ENCODE data around the gene FLT1. TPM values are rescaled to one million over a fixed set of nuclear protein-coding genes. Genes with fewer than 3 reads are reported as not detected.
A peak's percentile ranks its signal among the peaks of the same experiment; 100 is the strongest.

The FLT1 gene
- total and polyA plus RNA-seq, 11 donors = 13.1 to 73.2 (median 41.1) TPM

- no peak overlapping the region for H3K4me3 ChIP-seq
- H3K9me3 ChIP-seq = no peaks in the 10 kb centered on the region
- no peak overlapping the region for H3K27ac ChIP-seq
- DNase-seq (no peak), ATAC-seq (no peak)
- WGBS, 4 donors = 92 to 98% (median 97%) methylated on average over 4 of the region's 4 CpGs
- peaks cover 0 to 69% (median 49%) of the 10 kb centered on the region in 9 donors for H3K36me3 ChIP-seq
- intact Hi-C loops (cut with DNase I) = loop anchor here in 1 of 10 donors (10.0 kb wide), 1 partner anchor 113 kb away; no protein-coding TSS in a partner anchor
- no peaks in the 10 kb centered on the region for H3K27me3 ChIP-seq
- TF ChIP-seq CTCF (IDR thresholded peaks at IDR 0.05) (no peak), POLR2A (IDR thresholded peaks at IDR 0.05) (no peak)
- no peaks in the 10 kb centered on the region for H3K4me1 ChIP-seq
Observed at GRCh38 chr13:28257305-28257704, 237.6 kb downstream of the FLT1 start.

- Histone ChIP-seq H3K4me3 (no peak overlapping the region), H3K4me1 (peaks cover 0 to 24% (median 0%) of the 10 kb centered on the region in 12 donors), H3K27ac (no peak overlapping the region), H3K36me3 (peaks cover 0 to 26% (median 16%) of the 10 kb centered on the region in 9 donors), H3K9me3 (peaks cover 0 to 10% (median 0%) of the 10 kb centered on the region in 12 donors), H3K27me3 (no peaks in the 10 kb centered on the region)
- WGBS, 4 donors = 91 to 94% (median 92%) methylated on average over 1 of the region's 1 CpG
- ATAC-seq (no peak), DNase-seq (no peak)
- intact Hi-C loops (cut with DNase I) = loop anchor here in 1 of 10 donors (10.0 kb wide), 1 partner anchor 108 kb away; no protein-coding TSS in a partner anchor
- TF ChIP-seq CTCF (IDR thresholded peaks at IDR 0.05) = no peak
Observed at GRCh38 chr13:28252547-28252946, 242.4 kb downstream of the FLT1 start.

GRCh38 chr13:28251466-28251865 is 243.5 kb downstream of the FLT1 start:
- H3K27ac ChIP-seq = no peak overlapping the region
- H3K36me3 ChIP-seq = peaks cover 0 to 17% (median 7%) of the 10 kb centered on the region in 9 donors
- no peak for ATAC-seq
- WGBS, 4 donors = 85 to 98% (median 89%) methylated on average over 6 of the region's 6 CpGs
- H3K27me3 ChIP-seq = no peaks in the 10 kb centered on the region
- intact Hi-C loops (cut with DNase I) = loop anchor here in 1 of 10 donors (10.0 kb wide), 1 partner anchor 107 kb away; no protein-coding TSS in a partner anchor
- peak overlapping the region in 1 of 12 donors; percentile 19 for H3K4me3 ChIP-seq
- H3K9me3 ChIP-seq = peaks cover 0 to 12% (median 0%) of the 10 kb centered on the region in 12 donors
- no peak for TF ChIP-seq CTCF (IDR thresholded peaks at IDR 0.05)
- no peak for TF ChIP-seq POLR2A (IDR thresholded peaks at IDR 0.05)
- H3K4me1 ChIP-seq = peaks cover 0 to 27% (median 0%) of the 10 kb centered on the region in 12 donors
- no peak for DNase-seq

- Histone ChIP-seq H3K4me1 (peaks cover 0 to 27% (median 0%) of the 10 kb centered on the region in 12 donors), H3K4me3 (no peak overlapping the region), H3K36me3 (peaks cover 0 to 12% (median 2%) of the 10 kb centered on the region in 9 donors), H3K9me3 (peaks cover 0 to 12% (median 0%) of the 10 kb centered on the region in 12 donors), H3K27ac (no peak overlapping the region), H3K27me3 (no peaks in the 10 kb centered on the region)
- ATAC-seq (no peak), DNase-seq (no peak)
- WGBS, 4 donors = 82 to 89% (median 87%) methylated on average over 10 of the region's 10 CpGs
- intact Hi-C loops (cut with DNase I) = loop anchor here in 1 of 10 donors (10.0 kb wide), 1 partner anchor 106 kb away; no protein-coding TSS in a partner anchor
- TF ChIP-seq CTCF (IDR thresholded peaks at IDR 0.05) (no peak), POLR2A (IDR thresholded peaks at IDR 0.05) (no peak)
Observed at GRCh38 chr13:28250542-28250941, 244.4 kb downstream of the FLT1 start.

Other genes starting within 250 kb of the FLT1 start
- 100 to 1,000 TPM in 5 of 9 donors, 10 to 100 TPM in 4; 87.8 to 120 (median 102) TPM for gene POMP, start 164.0 kb upstream of the FLT1 start, total RNA-seq
- 100 to 1,000 TPM; 134 to 149 TPM for gene POMP, start 164.0 kb upstream of the FLT1 start, polyA plus RNA-seq
- gene SLC46A3, start 223.8 kb upstream of the FLT1 start, total RNA-seq = 10 to 100 TPM; 11.5 to 18.1 (median 16.2) TPM
- 10 to 100 TPM; 11.1 to 17.0 TPM for gene SLC46A3, start 223.8 kb upstream of the FLT1 start, polyA plus RNA-seq

Data from heart left ventricle (tissue), 16 donors.